Lower lobe of right lung (tissue), 2 donors: Measurements from ENCODE around the gene KANK4. TPM values are rescaled to one million over a fixed set of nuclear protein-coding genes. Genes with fewer than 3 reads are reported as not detected.
A peak's percentile ranks its signal among the peaks of the same experiment; 100 is the strongest.

Experiments used
- ATAC-seq, 2 donors: fragments of 200-7000 bp; cut with Tn5 transposase; one replicate each; pipeline ENCODE4 v1.9.1; 2020 to 2022; ENCODE audit warnings: mild to moderate bottlenecking in 2 of 2, moderate library complexity in 2 of 2
- DNase-seq: peaks from one replicate; pipeline ENCODE4 v3.0.0-alpha.2; 2020
- H3K27ac ChIP-seq: fragments of 200-600 bp; one replicate; pipeline ENCODE4 v1.8.0; 2022
- H3K27me3 ChIP-seq: fragments of 200-600 bp; one replicate; pipeline ENCODE4 v1.8.0; 2022; ENCODE audit warnings: low read depth
- H3K36me3 ChIP-seq: fragments of 200-600 bp; one replicate; pipeline ENCODE4 v1.8.0; 2022; ENCODE audit warnings: mild to moderate bottlenecking
- H3K4me1 ChIP-seq: fragments of 200-600 bp; one replicate; pipeline ENCODE4 v1.8.0; 2022
- H3K4me3 ChIP-seq: fragments of 200-600 bp; one replicate; pipeline ENCODE4 v1.8.0; 2022; ENCODE audit warnings: mild to moderate bottlenecking
- H3K9me3 ChIP-seq: fragments of 200-600 bp; one replicate; pipeline ENCODE4 v1.8.0; 2022
- intact Hi-C: fragments of 100-400 bp; cut with DNase I; formaldehyde crosslinking; loops from one replicate; pipeline ENCODE4 v1.11.0; 2022
- total RNA-seq: library from RNA; stranded (reverse); fragmentation: NEBNext Ultra II Directional; extraction: Animal tissue kit (Norgen Biotek cat#: 25700); gene quantifications from one replicate; pipeline ENCODE4 v1.2.1, GENCODE V29; 2021
- TF ChIP-seq, protein P1 (sequence below): fragments of 200-600 bp; IDR thresholded peaks from one replicate; pipeline ENCODE4 v1.8.0; 2022; ENCODE audit warnings: antibody characterized with exemption, mild to moderate bottlenecking
- donor health status: DM: no; HTN: yes; CAD: no; lungs with severe emphysema.

KANK4 gene
- total RNA-seq, 1 donor from 2014 or later: 4.4 TPM

DNA sequence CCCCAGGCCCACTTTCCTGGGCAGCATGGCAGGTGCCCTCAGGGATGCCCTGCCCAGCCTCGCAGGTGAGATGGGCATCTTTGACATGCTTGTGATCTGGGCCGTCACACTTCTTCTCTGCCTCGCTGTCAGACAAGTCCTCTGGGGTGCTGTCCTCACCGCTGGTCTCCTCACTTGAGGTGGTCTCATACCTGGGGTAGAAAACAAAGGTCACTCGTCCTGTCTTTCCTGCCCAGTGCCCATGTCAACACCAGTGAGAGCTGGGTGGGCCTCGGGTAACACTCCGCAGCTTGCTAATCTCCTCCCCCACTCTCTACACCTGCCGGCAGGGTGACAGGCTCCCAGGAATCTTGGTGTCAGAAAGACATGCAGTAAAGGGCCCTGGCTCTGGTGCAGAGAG is 50.9 kb downstream of the KANK4 start:
- TF ChIP-seq, protein P1, sequence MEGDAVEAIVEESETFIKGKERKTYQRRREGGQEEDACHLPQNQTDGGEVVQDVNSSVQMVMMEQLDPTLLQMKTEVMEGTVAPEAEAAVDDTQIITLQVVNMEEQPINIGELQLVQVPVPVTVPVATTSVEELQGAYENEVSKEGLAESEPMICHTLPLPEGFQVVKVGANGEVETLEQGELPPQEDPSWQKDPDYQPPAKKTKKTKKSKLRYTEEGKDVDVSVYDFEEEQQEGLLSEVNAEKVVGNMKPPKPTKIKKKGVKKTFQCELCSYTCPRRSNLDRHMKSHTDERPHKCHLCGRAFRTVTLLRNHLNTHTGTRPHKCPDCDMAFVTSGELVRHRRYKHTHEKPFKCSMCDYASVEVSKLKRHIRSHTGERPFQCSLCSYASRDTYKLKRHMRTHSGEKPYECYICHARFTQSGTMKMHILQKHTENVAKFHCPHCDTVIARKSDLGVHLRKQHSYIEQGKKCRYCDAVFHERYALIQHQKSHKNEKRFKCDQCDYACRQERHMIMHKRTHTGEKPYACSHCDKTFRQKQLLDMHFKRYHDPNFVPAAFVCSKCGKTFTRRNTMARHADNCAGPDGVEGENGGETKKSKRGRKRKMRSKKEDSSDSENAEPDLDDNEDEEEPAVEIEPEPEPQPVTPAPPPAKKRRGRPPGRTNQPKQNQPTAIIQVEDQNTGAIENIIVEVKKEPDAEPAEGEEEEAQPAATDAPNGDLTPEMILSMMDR: no peak
- DNase-seq: no peak
- Histone ChIP-seq H3K4me3 (no peak overlapping the region), H3K27me3 (no peaks in the 10 kb centered on the region), H3K4me1 (no peaks in the 10 kb centered on the region), H3K27ac (no peak overlapping the region), H3K9me3 (no peaks in the 10 kb centered on the region), H3K36me3 (no peaks in the 10 kb centered on the region)
- no peak for ATAC-seq
- intact Hi-C loops: no loop called here

DNA sequence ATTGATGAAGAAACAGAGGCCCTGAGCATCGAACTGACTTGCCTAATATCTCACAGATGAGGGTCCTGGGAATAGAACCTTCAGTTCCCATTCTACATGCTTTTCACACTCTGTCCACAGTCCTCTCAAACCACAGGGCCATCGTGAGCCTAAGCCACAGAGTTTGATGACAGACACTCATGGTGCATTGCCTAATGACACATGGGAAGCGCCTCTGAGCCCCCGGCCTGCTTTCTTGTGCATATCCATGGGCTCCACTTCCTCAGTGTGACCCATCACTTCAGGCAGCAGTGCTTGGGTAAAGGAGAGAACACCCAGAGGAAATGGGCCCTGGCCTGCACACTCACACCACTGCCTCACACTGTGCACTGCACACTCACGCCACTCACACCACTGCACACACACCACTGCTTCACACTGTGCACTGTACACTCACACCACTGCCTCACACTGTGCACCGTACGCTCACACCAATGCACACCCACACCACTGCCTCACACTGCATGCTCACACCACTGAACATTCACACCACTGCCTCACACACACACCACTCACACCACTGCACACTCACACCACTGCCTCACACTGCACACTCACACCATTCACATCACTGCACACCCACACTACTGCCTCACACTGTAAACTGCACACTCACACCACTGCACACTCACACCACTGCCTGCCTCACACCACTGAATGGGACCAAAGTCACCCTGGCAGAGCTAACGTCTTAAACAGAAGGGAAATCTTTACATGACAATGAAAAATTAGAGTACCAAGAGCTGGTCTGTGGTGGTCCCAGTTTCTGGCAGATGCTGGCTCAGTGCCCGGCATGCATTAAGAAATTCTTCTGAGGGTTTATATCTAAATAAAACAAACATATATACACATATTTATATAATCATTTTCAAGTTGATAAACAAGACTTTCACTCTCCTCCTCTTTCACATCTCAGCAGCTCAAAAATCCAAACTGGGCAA is 53.0 kb downstream of the KANK4 start:
- Histone ChIP-seq H3K36me3 (no peaks in the 10 kb centered on the region), H3K9me3 (no peaks in the 10 kb centered on the region), H3K4me3 (no peak overlapping the region), H3K27me3 (no peaks in the 10 kb centered on the region), H3K4me1 (no peaks in the 10 kb centered on the region), H3K27ac (no peak overlapping the region)
- intact Hi-C loops: no loop called here
- TF ChIP-seq, protein P1: no peak
- ATAC-seq (peak in 1 of 2 donors; percentile 23), DNase-seq (no peak)

DNA sequence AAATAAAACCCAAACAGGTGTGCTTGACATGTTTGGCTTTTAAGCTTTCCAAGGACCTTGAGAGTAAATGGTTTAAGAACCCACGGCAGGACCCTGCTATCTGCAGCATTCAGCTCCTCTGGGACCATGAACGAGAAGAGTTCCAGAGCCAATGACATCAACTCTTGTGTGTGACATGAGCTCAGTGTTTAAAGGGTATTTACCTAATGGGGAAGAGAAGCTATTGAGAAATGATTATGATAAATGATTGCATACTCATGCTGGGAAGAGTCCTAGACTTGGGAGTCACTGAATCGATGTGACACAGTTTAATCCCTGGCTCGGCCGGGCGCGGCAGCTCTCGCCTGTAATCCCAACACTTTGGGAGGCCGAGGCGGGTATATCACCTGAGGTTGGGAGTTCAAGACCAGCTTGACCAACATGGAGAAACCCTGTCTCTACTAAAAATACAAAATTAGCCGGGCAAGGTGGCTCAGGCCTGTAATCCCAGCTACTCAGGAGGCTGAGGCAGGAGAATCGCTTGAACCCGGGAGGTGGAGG is 55.4 kb downstream of the KANK4 start:
- intact Hi-C loops: no loop called here
- TF ChIP-seq, protein P1: no peak
- no peak for ATAC-seq

DNA sequence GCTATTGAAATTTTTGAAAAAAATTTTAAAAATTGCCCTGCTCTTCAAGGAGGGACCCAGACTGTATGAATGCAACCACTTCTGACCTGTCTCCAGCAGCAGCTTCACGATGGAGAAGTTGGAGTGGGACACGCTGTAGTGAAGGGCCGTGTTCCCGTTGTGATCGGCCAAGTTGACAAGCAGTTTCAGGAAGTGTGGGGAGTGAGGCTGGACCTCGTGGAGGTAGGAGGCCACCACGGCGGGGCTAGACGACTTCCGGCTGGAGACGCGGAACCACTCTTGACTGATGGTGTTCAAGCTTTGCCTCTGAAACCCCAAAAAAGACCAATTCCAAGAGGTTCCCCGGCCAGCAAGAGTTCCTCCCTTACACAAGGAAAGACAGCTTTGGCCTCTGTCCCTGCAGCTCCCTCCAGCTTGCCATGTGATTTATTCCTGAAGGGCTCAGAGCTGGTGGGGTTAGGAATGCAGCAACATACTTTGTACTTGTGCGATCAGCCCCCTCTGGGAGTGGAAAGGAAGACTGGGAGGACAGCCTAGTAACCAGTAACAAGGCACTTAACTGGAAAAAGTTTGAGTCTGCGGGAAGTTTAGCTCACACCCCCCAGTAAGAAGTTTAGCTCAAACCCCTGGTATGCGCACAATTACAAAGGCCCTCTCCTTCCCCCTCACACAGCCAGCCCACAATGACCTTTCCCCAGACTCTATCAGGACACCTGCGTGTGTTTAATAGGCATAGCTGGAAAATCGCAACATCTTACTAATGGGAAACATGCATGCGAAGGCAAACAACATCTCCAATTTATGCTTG is 56.0 kb downstream of the KANK4 start:
- intact Hi-C loops: no loop called here
- Histone ChIP-seq H3K27ac (no peak overlapping the region), H3K4me1 (no peaks in the 10 kb centered on the region), H3K9me3 (no peaks in the 10 kb centered on the region), H3K4me3 (no peak overlapping the region), H3K27me3 (no peaks in the 10 kb centered on the region), H3K36me3 (no peaks in the 10 kb centered on the region)
- ATAC-seq (no peak), DNase-seq (no peak)
- TF ChIP-seq, protein P1: no peak

More for the DNA sequence above, 55.4 kb downstream of the KANK4 start:
- Histone ChIP-seq H3K4me3 (no peak overlapping the region), H3K9me3 (no peaks in the 10 kb centered on the region), H3K4me1 (no peaks in the 10 kb centered on the region), H3K27ac (no peak overlapping the region), H3K36me3 (no peaks in the 10 kb centered on the region), H3K27me3 (no peaks in the 10 kb centered on the region)
- DNase-seq: no peak

DNA sequence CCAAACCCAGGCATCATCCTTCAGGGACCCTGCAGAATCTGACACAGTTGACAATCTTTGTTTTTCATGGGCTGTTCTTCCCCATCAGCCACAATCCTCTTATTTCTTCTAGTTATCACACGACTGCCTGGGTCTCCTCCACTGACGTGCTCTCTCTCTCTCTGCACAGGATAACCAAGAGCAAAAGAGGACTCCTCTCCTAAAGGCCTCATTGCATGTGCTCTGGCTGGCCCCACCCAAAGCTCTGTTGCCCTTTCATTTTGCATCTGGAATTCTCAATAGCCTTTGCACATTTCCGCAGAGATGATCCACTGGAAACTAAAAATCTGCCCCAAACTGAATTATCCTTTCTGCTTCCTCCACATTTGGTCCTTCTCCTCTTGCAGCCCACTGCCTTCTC is 58.5 kb downstream of the KANK4 start:
- H3K4me1 ChIP-seq: no peaks in the 10 kb centered on the region
- H3K9me3 ChIP-seq: no peaks in the 10 kb centered on the region
- no peak overlapping the region for H3K4me3 ChIP-seq
- no peak for DNase-seq
- no peak overlapping the region for H3K27ac ChIP-seq
- intact Hi-C loops: no loop called here
- H3K36me3 ChIP-seq: no peaks in the 10 kb centered on the region
- H3K27me3 ChIP-seq: no peaks in the 10 kb centered on the region
- no peak for ATAC-seq
- TF ChIP-seq, protein P1: no peak
